SJSA1 (cell line): ENCODE data around the gene TAS2R13. TPM values are rescaled to one million over a fixed set of nuclear protein-coding genes. Genes with fewer than 3 reads are reported as not detected.
A peak's percentile ranks its signal among the peaks of the same experiment; 100 is the strongest.

Experiments used
- DNase-seq, 2 experiments: peaks; one replicate each; pipeline ENCODE4 v3.0.0-alpha.2; 2015 to 2020; ENCODE audit warnings: low spot score in 2 of 2, low read depth in 1 of 2
- H3K27ac ChIP-seq: fragments of 250-450 bp; sonication (Bioruptor Pico); 2 replicates; pipeline ENCODE4 v1.5.1; 2020; ENCODE audit warnings: mild to moderate bottlenecking, moderate library complexity
- H3K27me3 ChIP-seq: fragments of 250-450 bp; sonication (Bioruptor Pico); replicated peaks from 2 replicates; pipeline ENCODE4 v1.5.1; 2020; ENCODE audit warnings: mild to moderate bottlenecking, moderate library complexity
- H3K36me3 ChIP-seq: fragments of 250-450 bp; sonication (Bioruptor Pico); 2 replicates; pipeline ENCODE4 v1.5.1; 2020; ENCODE audit warnings: mild to moderate bottlenecking
- H3K4me1 ChIP-seq: fragments of 250-450 bp; sonication (Bioruptor Pico); replicated peaks from 2 replicates; pipeline ENCODE4 v1.6.1; 2021; ENCODE audit warnings: mild to moderate bottlenecking
- H3K4me3 ChIP-seq: fragments of 250-450 bp; sonication (Bioruptor Pico); 2 replicates; pipeline ENCODE4 v1.5.1; 2020; ENCODE audit warnings: mild to moderate bottlenecking
- H3K9me3 ChIP-seq: fragments of 250-450 bp; sonication (Bioruptor Pico); replicated peaks from 2 replicates; pipeline ENCODE4 v1.5.1; 2020; ENCODE audit warnings: mild to moderate bottlenecking
- total RNA-seq: library from RNA; depleted of rRNA; stranded (reverse); fragments of >200 nt; shearing (Covaris generic); gene quantifications from 2 replicates; pipeline ENCODE4 v1.2.3, GENCODE V29; 2014; rRNA removed

The TAS2R13 gene
- total RNA-seq: 0.13 and 1.2 TPM in 2 replicates

- Histone ChIP-seq H3K27ac (no peak within 1 kb of the TSS), H3K4me3 (no peak within 1 kb of the TSS)
- DNase-seq: no peak
These were observed at the start of gene TAS2R13 for GRCh38 chr12:10909462-10909861. Gene TAS2R13, minus strand, starts transcription at chr12:10909562. Its CDS starts 264 bp downstream, at chr12:10909298.

GRCh38 chr12:10957741-10958140, 48.4 kb upstream of the TAS2R13 start:
- Histone ChIP-seq H3K27ac (no peak overlapping the region), H3K9me3 (peaks cover 4% of the 10 kb centered on the region; the same call in 1 of the 2 replicates), H3K27me3 (no peaks in the 10 kb centered on the region), H3K4me3 (no peak overlapping the region), H3K36me3 (no peaks in the 10 kb centered on the region; the same call in 1 of the 2 replicates), H3K4me1 (no peaks in the 10 kb centered on the region)
- DNase-seq: no peak

More at GRCh38 chr12:10909462-10909861, at the start of gene TAS2R13:
- Histone ChIP-seq H3K4me1 (no peaks in the 10 kb centered on the region), H3K9me3 (no peaks in the 10 kb centered on the region), H3K36me3 (no peaks in the 10 kb centered on the region; the same call in 1 of the 2 replicates), H3K27me3 (no peaks in the 10 kb centered on the region)

GRCh38 chr12:10956085-10956484, 46.7 kb upstream of the TAS2R13 start:
- no peak for DNase-seq
- peaks cover 4% of the 10 kb centered on the region; the same call in 1 of the 2 replicates for H3K9me3 ChIP-seq
- no peak overlapping the region for H3K4me3 ChIP-seq
- H3K36me3 ChIP-seq: no peaks in the 10 kb centered on the region; the same call in 1 of the 2 replicates
- no peaks in the 10 kb centered on the region for H3K4me1 ChIP-seq
- H3K27ac ChIP-seq: no peak overlapping the region
- H3K27me3 ChIP-seq: no peaks in the 10 kb centered on the region

- no peak for DNase-seq
- H3K27ac ChIP-seq: no peak overlapping the region
- H3K4me3 ChIP-seq: no peak overlapping the region
- H3K36me3 ChIP-seq: no peaks in the 10 kb centered on the region; the same call in 1 of the 2 replicates
- no peaks in the 10 kb centered on the region for H3K27me3 ChIP-seq
- peaks cover 4% of the 10 kb centered on the region; the same call in 1 of the 2 replicates for H3K9me3 ChIP-seq
- H3K4me1 ChIP-seq: no peaks in the 10 kb centered on the region
These were observed 43.3 kb upstream of the TAS2R13 start for GRCh38 chr12:10952645-10953044.

- Histone ChIP-seq H3K4me3 (no peak overlapping the region), H3K27ac (no peak overlapping the region), H3K9me3 (no peaks in the 10 kb centered on the region), H3K36me3 (no peaks in the 10 kb centered on the region), H3K27me3 (no peaks in the 10 kb centered on the region), H3K4me1 (peaks cover 4% of the 10 kb centered on the region; the same call in 1 of the 2 replicates)
- no peak for DNase-seq
These were observed 33.8 kb upstream of the TAS2R13 start for GRCh38 chr12:10943167-10943566.

- Histone ChIP-seq H3K36me3 (no peaks in the 10 kb centered on the region), H3K27ac (no peak overlapping the region), H3K4me3 (no peak overlapping the region), H3K9me3 (no peaks in the 10 kb centered on the region), H3K27me3 (no peaks in the 10 kb centered on the region), H3K4me1 (peaks cover 4% of the 10 kb centered on the region; the same call in 1 of the 2 replicates)
- no peak for DNase-seq
These were observed 32.7 kb upstream of the TAS2R13 start for GRCh38 chr12:10941916-10942607.

GRCh38 chr12:10941369-10941768, 32.0 kb upstream of the TAS2R13 start:
- H3K27ac ChIP-seq: no peak overlapping the region
- H3K4me1 ChIP-seq: peaks cover 4% of the 10 kb centered on the region; the same call in 1 of the 2 replicates
- no peaks in the 10 kb centered on the region for H3K27me3 ChIP-seq
- no peaks in the 10 kb centered on the region for H3K36me3 ChIP-seq
- no peak overlapping the region for H3K4me3 ChIP-seq
- H3K9me3 ChIP-seq: no peaks in the 10 kb centered on the region
- DNase-seq: no peak

- H3K9me3 ChIP-seq: no peaks in the 10 kb centered on the region
- no peak overlapping the region for H3K4me3 ChIP-seq
- no peak overlapping the region for H3K27ac ChIP-seq
- H3K4me1 ChIP-seq: peaks cover 4% of the 10 kb centered on the region; the same call in 1 of the 2 replicates
- peak in 1 of 2 experiments; percentile 27 for DNase-seq
- H3K27me3 ChIP-seq: no peaks in the 10 kb centered on the region
- H3K36me3 ChIP-seq: no peaks in the 10 kb centered on the region
These were observed 31.0 kb upstream of the TAS2R13 start for GRCh38 chr12:10940389-10940788.

GRCh38 chr12:10939163-10939562, 29.8 kb upstream of the TAS2R13 start, which contains the start of gene TAS2R14:
Gene TAS2R14, minus strand, starts transcription at chr12:10939263. Its CDS starts 56 bp downstream, at chr12:10939207.
- H3K27ac ChIP-seq: no peak within 1 kb of the TSS

GRCh38 chr12:10936506-10936905, 27.1 kb upstream of the TAS2R13 start:
- Histone ChIP-seq H3K4me3 (no peak overlapping the region), H3K27me3 (no peaks in the 10 kb centered on the region), H3K36me3 (no peaks in the 10 kb centered on the region), H3K9me3 (no peaks in the 10 kb centered on the region), H3K4me1 (peaks cover 4% of the 10 kb centered on the region; the same call in 1 of the 2 replicates), H3K27ac (no peak overlapping the region)
- no peak for DNase-seq

More at GRCh38 chr12:10939163-10939562, 29.8 kb upstream of the TAS2R13 start, which contains the start of gene TAS2R14:
- peaks cover 4% of the 10 kb centered on the region; the same call in 1 of the 2 replicates for H3K4me1 ChIP-seq
- no peaks in the 10 kb centered on the region for H3K9me3 ChIP-seq
- H3K4me3 ChIP-seq: no peak within 1 kb of the TSS
- DNase-seq: no peak
- no peaks in the 10 kb centered on the region for H3K36me3 ChIP-seq
- H3K27me3 ChIP-seq: no peaks in the 10 kb centered on the region

GRCh38 chr12:10928746-10929286, 19.5 kb upstream of the TAS2R13 start, which contains the start of gene PRH2:
Gene PRH2, plus strand, starts transcription at chr12:10929236. Its CDS starts 38 bp downstream, at chr12:10929274.
- no peaks in the 10 kb centered on the region for H3K36me3 ChIP-seq
- no peak within 1 kb of the TSS for H3K27ac ChIP-seq
- H3K27me3 ChIP-seq: no peaks in the 10 kb centered on the region
- DNase-seq: no peak
- H3K4me3 ChIP-seq: no peak within 1 kb of the TSS
- no peaks in the 10 kb centered on the region for H3K4me1 ChIP-seq
- H3K9me3 ChIP-seq: no peaks in the 10 kb centered on the region

- H3K9me3 ChIP-seq: no peaks in the 10 kb centered on the region
- DNase-seq: no peak
- no peaks in the 10 kb centered on the region for H3K4me1 ChIP-seq
- H3K27ac ChIP-seq: no peak overlapping the region
- no peak overlapping the region for H3K4me3 ChIP-seq
- no peaks in the 10 kb centered on the region for H3K27me3 ChIP-seq
- H3K36me3 ChIP-seq: no peaks in the 10 kb centered on the region
These were observed 16.9 kb upstream of the TAS2R13 start for GRCh38 chr12:10926269-10926668.

- DNase-seq: no peak
- no peak overlapping the region for H3K27ac ChIP-seq
- no peak overlapping the region for H3K4me3 ChIP-seq
- H3K36me3 ChIP-seq: no peaks in the 10 kb centered on the region
- no peaks in the 10 kb centered on the region; the same call in 1 of the 2 replicates for H3K9me3 ChIP-seq
- H3K27me3 ChIP-seq: no peaks in the 10 kb centered on the region
- no peaks in the 10 kb centered on the region for H3K4me1 ChIP-seq
These were observed 10.4 kb upstream of the TAS2R13 start for GRCh38 chr12:10919809-10920208.

GRCh38 chr12:10910380-10910779, 1.0 kb upstream of the TAS2R13 start:
- no peak overlapping the region for H3K4me3 ChIP-seq
- no peak for DNase-seq
- H3K27me3 ChIP-seq: no peaks in the 10 kb centered on the region
- H3K4me1 ChIP-seq: no peaks in the 10 kb centered on the region
- H3K27ac ChIP-seq: no peak overlapping the region
- no peaks in the 10 kb centered on the region; the same call in 1 of the 2 replicates for H3K36me3 ChIP-seq
- H3K9me3 ChIP-seq: no peaks in the 10 kb centered on the region
